Spleen (tissue), 11 donors: ENCODE measurements around the gene RPRD1B. TPM values are rescaled to one million over a fixed set of nuclear protein-coding genes. Genes with fewer than 3 reads are reported as not detected.
A peak's percentile ranks its signal among the peaks of the same experiment; 100 is the strongest.
"Not testable (repeated sequence)": the region's sequence is repeated elsewhere in the genome, so short reads cannot be mapped to it uniquely, and the experiment has no call there.

Experiments used
- DNase-seq: peaks from one replicate; pipeline ENCODE4 v3.0.0-alpha.2; 2020
- H3K27ac ChIP-seq, 8 donors: fragments of 200-600 bp; sonication (generic) in 7 of 8; 1 replicate in 4 of 8; 2 replicates in 4 of 8; pipeline versions ENCODE4 v1.5.0 to v1.8.0; 2016 to 2021; ENCODE audit warnings: inconsistent platforms in 4 of 8, mild to moderate bottlenecking in 4 of 8, moderate library complexity in 1 of 8
- H3K27me3 ChIP-seq, 7 donors: fragments of 200-600 bp; sonication (generic) in 6 of 7; replicated peaks in 1 of 7; 1 replicate in 4 of 7; 2 replicates in 3 of 7; pipeline versions ENCODE4 v1.5.0 to v1.8.0; 2016 to 2021; ENCODE audit warnings: inconsistent platforms in 3 of 7, mild to moderate bottlenecking in 1 of 7
- H3K36me3 ChIP-seq, 6 donors: fragments of 200-600 bp; sonication (generic) in 5 of 6; 1 replicate in 4 of 6; 2 replicates in 2 of 6; pipeline versions ENCODE4 v1.5.0 to v1.8.0; 2016 to 2021; ENCODE audit warnings: inconsistent platforms in 2 of 6
- H3K4me1 ChIP-seq, 6 donors: fragments of 200-600 bp; sonication (generic) in 5 of 6; 1 replicate in 3 of 6; 2 replicates in 3 of 6; pipeline versions ENCODE4 v1.5.0 to v1.8.0; 2016 to 2021; ENCODE audit warnings: inconsistent platforms in 3 of 6
- H3K4me3 ChIP-seq, 8 donors: fragments of 200-600 bp; sonication (generic) in 7 of 8; 1 replicate in 4 of 8; 2 replicates in 4 of 8; pipeline versions ENCODE4 v1.5.0 to v1.8.0; 2016 to 2021; ENCODE audit warnings: inconsistent platforms in 4 of 8, mild to moderate bottlenecking in 4 of 8, moderate library complexity in 2 of 8
- H3K9me3 ChIP-seq, 8 donors: fragments of 200-600 bp; sonication (generic) in 7 of 8; 1 replicate in 4 of 8; 2 replicates in 4 of 8; pipeline versions ENCODE4 v1.5.0 to v1.8.0; 2016 to 2021; ENCODE audit warnings: inconsistent platforms in 4 of 8
- POLR2A ChIP-seq, 3 donors: fragments of 450-650 bp; IDR thresholded peaks; one replicate each; pipeline ENCODE4 v1.5.1; 2017; ENCODE audit warnings: antibody characterized with exemption in 3 of 3, mild to moderate bottlenecking in 1 of 3
- POLR2AphosphoS5 ChIP-seq, 3 donors: sonication (generic); formaldehyde crosslinking; IDR thresholded peaks; one replicate each; pipeline ENCODE4 v1.5.1; 2017; ENCODE audit warnings: antibody characterized with exemption in 3 of 3
- WGBS, 5 donors: extraction: QIAGEN DNeasy Blood & Tissue Kit in 3 of 5; methylation state at CpG; one replicate each; pipeline versions ENCODE4 v1.1.5 to v1.1.7; 2013 to 2018; 5-methylcytosine and 5-hydroxymethylcytosine counted together
- intact Hi-C: fragments of 100-400 bp; cut with DNase I; formaldehyde crosslinking; loops from one replicate; pipeline ENCODE4 v1.15.0; 2023; ENCODE audit warnings: low total_unique reads
- polyA plus RNA-seq, 3 donors: library from polyadenylated mRNA; stranded (reverse); fragments of 200-250 nt; gene quantifications; one replicate each; pipeline ENCODE4 v1.2.1, GENCODE V29; 2013
- total RNA-seq, 7 donors: library from RNA; depleted of rRNA in 3 of 7; stranded (reverse); fragments of >200 nt in 3 of 7; fragmentation: NEBNext Ultra II Directional in 4 of 7; extraction: Animal tissue kit (Norgen Biotek cat#: 25700) in 4 of 7; gene quantifications; one replicate each; pipeline versions ENCODE4 v1.1.0 to v1.2.1, GENCODE V29; 2016 to 2021
- TF ChIP-seq, protein P1 (sequence below), 11 experiments: fragments of 200-600 bp in 7 of 11; fragments of 450-650 bp in 4 of 11; sonication (generic) in 4 of 11; IDR thresholded peaks in 8 of 11; conservative IDR thresholded peaks in 3 of 11; 1 replicate in 7 of 11; 2 replicates in 4 of 11; pipeline versions ENCODE4 v1.4.0 to v1.8.0; 2016 to 2021; ENCODE audit warnings: antibody characterized with exemption in 11 of 11, inconsistent platforms in 4 of 11, mild to moderate bottlenecking in 1 of 11
- donor health status: healthy with polysubstance abuse.
- donor health status: DM: no; HTN: no; CAD: no; lungs with moderate emphysema.
- donor health status: DM: no; HTN: no; CAD: no.
- donor health status: Bipolar disorder and iron deficiency.
- donor health status: healthy.
- donor health status: DM: no; HTN: no; CAD: no.
- donor health status: DM: yes; HTN: yes; CAD: no.

Gene RPRD1B
- total and polyA plus RNA-seq, 10 donors: 7.1 to 42.0 (median 31.2) TPM

DNA sequence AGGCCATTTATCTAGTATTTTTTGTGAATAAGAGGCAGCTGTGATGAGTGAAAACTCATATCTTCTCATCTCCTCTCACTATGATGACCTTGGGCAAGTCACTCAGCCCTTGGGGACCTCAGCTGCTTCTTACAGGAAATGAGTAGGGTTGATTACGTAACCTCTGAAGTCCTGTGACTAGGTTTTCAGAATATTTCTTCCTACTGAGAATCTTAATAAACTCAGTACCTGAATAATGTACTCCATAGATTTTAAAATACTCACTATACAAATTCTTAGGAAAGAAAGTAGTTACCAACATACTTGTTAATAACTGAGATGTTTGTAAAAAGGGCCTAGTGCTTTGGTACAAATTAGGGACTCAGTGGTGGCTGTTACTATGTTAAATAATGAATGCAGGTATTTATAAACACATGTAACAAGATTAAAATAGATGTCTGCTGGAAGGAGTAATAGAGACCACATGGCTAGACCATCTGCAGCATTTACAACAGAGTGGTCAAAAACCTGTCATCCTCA, 60.9 kb downstream of the RPRD1B start:
- intact Hi-C loops: no loop called here
- TF ChIP-seq, protein P1, sequence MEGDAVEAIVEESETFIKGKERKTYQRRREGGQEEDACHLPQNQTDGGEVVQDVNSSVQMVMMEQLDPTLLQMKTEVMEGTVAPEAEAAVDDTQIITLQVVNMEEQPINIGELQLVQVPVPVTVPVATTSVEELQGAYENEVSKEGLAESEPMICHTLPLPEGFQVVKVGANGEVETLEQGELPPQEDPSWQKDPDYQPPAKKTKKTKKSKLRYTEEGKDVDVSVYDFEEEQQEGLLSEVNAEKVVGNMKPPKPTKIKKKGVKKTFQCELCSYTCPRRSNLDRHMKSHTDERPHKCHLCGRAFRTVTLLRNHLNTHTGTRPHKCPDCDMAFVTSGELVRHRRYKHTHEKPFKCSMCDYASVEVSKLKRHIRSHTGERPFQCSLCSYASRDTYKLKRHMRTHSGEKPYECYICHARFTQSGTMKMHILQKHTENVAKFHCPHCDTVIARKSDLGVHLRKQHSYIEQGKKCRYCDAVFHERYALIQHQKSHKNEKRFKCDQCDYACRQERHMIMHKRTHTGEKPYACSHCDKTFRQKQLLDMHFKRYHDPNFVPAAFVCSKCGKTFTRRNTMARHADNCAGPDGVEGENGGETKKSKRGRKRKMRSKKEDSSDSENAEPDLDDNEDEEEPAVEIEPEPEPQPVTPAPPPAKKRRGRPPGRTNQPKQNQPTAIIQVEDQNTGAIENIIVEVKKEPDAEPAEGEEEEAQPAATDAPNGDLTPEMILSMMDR (IDR thresholded peaks at IDR 0.05 in 8 of 11, conservative IDR thresholded peaks at IDR 0.05 in 3 of 11): no peak
- TF ChIP-seq POLR2AphosphoS5 (IDR thresholded peaks at IDR 0.05): peak in 1 of 3 donors; percentile 70
- peaks cover 30 to 80% (median 48%) of the 10 kb centered on the region in 6 donors for H3K4me1 ChIP-seq
- DNase-seq: no peak
- H3K27ac ChIP-seq: peak overlapping the region; percentile 64 to 90 (median 84)
- no peaks in the 10 kb centered on the region for H3K27me3 ChIP-seq
- H3K4me3 ChIP-seq: peak overlapping the region in 1 of 8 donors; percentile 24
- WGBS, 5 donors: 0 to 9% (median 2%) methylated on average over 1 of the region's 1 CpG
- peaks cover 0 to 19% (median 16%) of the 10 kb centered on the region in 6 donors for H3K36me3 ChIP-seq
- H3K9me3 ChIP-seq: no peaks in the 10 kb centered on the region

DNA sequence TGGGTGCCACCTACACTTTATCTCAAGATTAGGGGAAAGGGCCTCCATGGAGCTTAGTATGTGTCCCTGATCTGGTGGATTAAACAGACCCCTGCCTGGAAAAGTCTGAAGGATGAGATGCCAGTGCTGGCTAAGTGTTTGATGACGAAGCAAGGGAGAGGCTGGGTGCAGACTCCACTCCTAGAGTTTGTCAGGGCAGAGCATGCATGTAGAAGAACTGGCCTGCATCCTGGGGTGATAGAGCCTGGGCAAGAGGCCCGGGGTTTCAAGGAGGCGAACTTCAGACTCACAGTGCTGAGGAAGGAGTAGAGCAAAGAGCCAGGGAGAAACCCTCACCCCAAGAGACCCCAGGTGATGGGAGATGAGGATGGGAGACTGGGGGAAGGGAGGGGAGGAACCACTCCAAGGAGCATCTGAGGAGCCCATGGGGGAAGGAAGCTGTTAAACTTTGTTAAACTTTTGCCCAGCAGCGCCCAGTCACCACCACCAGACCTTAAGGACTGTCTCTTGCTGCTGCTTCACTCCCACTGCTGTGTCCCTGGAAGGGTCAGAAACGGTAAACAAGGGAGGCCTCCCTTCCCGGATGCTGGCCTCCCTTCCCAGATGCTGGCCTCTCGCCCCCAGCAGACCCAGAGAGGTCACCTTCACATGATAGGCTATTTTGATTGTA, 61.6 kb downstream of the RPRD1B start:
- intact Hi-C loops: no loop called here
- WGBS, 5 donors: 60 to 74% (median 68%) methylated on average over 7 of the region's 7 CpGs
- Histone ChIP-seq H3K4me3 (peak overlapping the region in 1 of 8 donors; percentile 24), H3K4me1 (peaks cover 30 to 74% (median 48%) of the 10 kb centered on the region in 6 donors), H3K27ac (peak overlapping the region; percentile 64 to 90 (median 84)), H3K36me3 (peaks cover 0 to 12% (median 9%) of the 10 kb centered on the region in 6 donors), H3K27me3 (no peaks in the 10 kb centered on the region), H3K9me3 (no peaks in the 10 kb centered on the region)
- TF ChIP-seq POLR2AphosphoS5 (IDR thresholded peaks at IDR 0.05) (peak in 2 of 3 donors; percentile 38 to 62), POLR2A (IDR thresholded peaks at IDR 0.05) (no peak)
- TF ChIP-seq, protein P1 (IDR thresholded peaks at IDR 0.05 in 8 of 11, conservative IDR thresholded peaks at IDR 0.05 in 3 of 11): no peak
- no peak for DNase-seq

GRCh38 chr20:38098952-38099351, 65.4 kb downstream of the RPRD1B start:
- no peaks in the 10 kb centered on the region for H3K27me3 ChIP-seq
- WGBS, 5 donors: 59 to 77% (median 74%) methylated on average over 1 of the region's 1 CpG
- TF ChIP-seq, protein P1 (IDR thresholded peaks at IDR 0.05 in 8 of 11, conservative IDR thresholded peaks at IDR 0.05 in 3 of 11): no peak
- TF ChIP-seq POLR2A (IDR thresholded peaks at IDR 0.05): no peak
- no peak for TF ChIP-seq POLR2AphosphoS5 (IDR thresholded peaks at IDR 0.05)
- intact Hi-C loops: no loop called here
- H3K27ac ChIP-seq: no peak overlapping the region
- no peaks in the 10 kb centered on the region for H3K36me3 ChIP-seq
- H3K4me1 ChIP-seq: peaks cover 12 to 37% (median 22%) of the 10 kb centered on the region in 6 donors
- peaks cover 0 to 7% (median 0%) of the 10 kb centered on the region in 8 donors for H3K9me3 ChIP-seq
- no peak for DNase-seq
- no peak overlapping the region for H3K4me3 ChIP-seq

- H3K4me1 ChIP-seq, H3K4me3 ChIP-seq, H3K27me3 ChIP-seq, H3K36me3 ChIP-seq, H3K9me3 ChIP-seq, intact Hi-C loops, H3K27ac ChIP-seq, DNase-seq: not testable (repeated sequence)
- WGBS, 5 donors: 90 to 95% (median 93%) methylated on average over 5 of the region's 5 CpGs
These were observed 68.7 kb downstream of the RPRD1B start for GRCh38 chr20:38102206-38102605.
